Peyer's patch (tissue), 4 donors: ENCODE results near the gene ABI2. TPM values are rescaled to one million over a fixed set of nuclear protein-coding genes. Genes with fewer than 3 reads are reported as not detected.
"Not testable (repeated sequence)": the region's sequence is repeated elsewhere in the genome, so short reads cannot be mapped to it uniquely, and the experiment has no call there.

Source experiments
- DNase-seq, 3 donors: peaks; one replicate each; pipeline ENCODE4 v3.0.0-alpha.2; 2017 to 2019
- H3K27ac ChIP-seq, 4 donors: fragments of 200-600 bp; sonication (generic); one replicate each; pipeline ENCODE4 v1.5.1; 2016 to 2019
- H3K27me3 ChIP-seq, 2 donors: fragments of 200-600 bp; sonication (generic); one replicate each; pipeline ENCODE4 v1.5.1; 2019
- H3K36me3 ChIP-seq, 3 donors: fragments of 200-600 bp; sonication (generic); one replicate each; pipeline ENCODE4 v1.5.1; 2016 to 2019
- H3K4me1 ChIP-seq, 4 donors: fragments of 200-600 bp; sonication (generic); one replicate each; pipeline ENCODE4 v1.5.1; 2016 to 2019
- H3K4me3 ChIP-seq, 4 donors: fragments of 200-600 bp; sonication (generic); 1 replicate in 3 of 4; 2 replicates in 1 of 4; pipeline ENCODE4 v1.5.1; 2016 to 2019; ENCODE audit warnings: mild to moderate bottlenecking in 1 of 4
- H3K9me3 ChIP-seq, 4 donors: fragments of 200-600 bp; sonication (generic); one replicate each; pipeline ENCODE4 v1.5.1; 2016 to 2019; ENCODE audit warnings: mild to moderate bottlenecking in 1 of 4
- CTCF ChIP-seq, 6 experiments: fragments of 450-650 bp in 4 of 6; fragments of 200-600 bp in 2 of 6; sonication (generic) in 1 of 6; IDR thresholded peaks; one replicate each; pipeline ENCODE4 v1.5.1; 2017 to 2019; ENCODE audit warnings: antibody characterized with exemption in 6 of 6, mild to moderate bottlenecking in 3 of 6, moderate library complexity in 1 of 6
- POLR2A ChIP-seq, 2 donors: fragments of 450-650 bp; IDR thresholded peaks; one replicate each; pipeline ENCODE4 v1.5.1; 2017; ENCODE audit warnings: antibody characterized with exemption in 2 of 2, mild to moderate bottlenecking in 2 of 2, moderate library complexity in 2 of 2
- total RNA-seq, 4 donors: library from RNA; depleted of rRNA; stranded (reverse); fragments of >200 nt; gene quantifications; one replicate each; pipeline ENCODE4 v1.1.0, GENCODE V29; 2016

ABI2 gene
- total RNA-seq, 4 donors from 2014 or later = 7.7 to 26.4 (median 13.2) TPM

GRCh38 chr2:203330434-203330833 is 2.2 kb downstream of the ABI2 start:
- no peak for DNase-seq
- H3K9me3 ChIP-seq = no peaks in the 10 kb centered on the region
- H3K27me3 ChIP-seq = no peaks in the 10 kb centered on the region
- no peaks in the 10 kb centered on the region for H3K36me3 ChIP-seq
- no peak overlapping the region for H3K4me3 ChIP-seq
- H3K4me1 ChIP-seq = peaks cover 0 to 18% (median 0%) of the 10 kb centered on the region in 4 donors
- H3K27ac ChIP-seq = no peak overlapping the region
- no peak for TF ChIP-seq CTCF (IDR thresholded peaks at IDR 0.05)
- TF ChIP-seq POLR2A (IDR thresholded peaks at IDR 0.05) = no peak

GRCh38 chr2:203338322-203338721 is 10.1 kb downstream of the ABI2 start:
- H3K4me3 ChIP-seq = no peak overlapping the region
- no peaks in the 10 kb centered on the region for H3K4me1 ChIP-seq
- no peaks in the 10 kb centered on the region for H3K27me3 ChIP-seq
- TF ChIP-seq POLR2A (IDR thresholded peaks at IDR 0.05) (no peak), CTCF (IDR thresholded peaks at IDR 0.05) (no peak)
- no peak for DNase-seq
- H3K9me3 ChIP-seq = no peaks in the 10 kb centered on the region
- no peak overlapping the region for H3K27ac ChIP-seq
- no peaks in the 10 kb centered on the region for H3K36me3 ChIP-seq

GRCh38 chr2:203340791-203341487 is 12.7 kb downstream of the ABI2 start:
- no peak for DNase-seq
- Histone ChIP-seq H3K9me3 (no peaks in the 10 kb centered on the region), H3K36me3 (peaks cover 0 to 2% (median 0%) of the 10 kb centered on the region in 3 donors), H3K4me3 (no peak overlapping the region), H3K27me3 (no peaks in the 10 kb centered on the region), H3K4me1 (no peaks in the 10 kb centered on the region), H3K27ac (no peak overlapping the region)
- TF ChIP-seq CTCF (IDR thresholded peaks at IDR 0.05) (no peak), POLR2A (IDR thresholded peaks at IDR 0.05) (no peak)

- H3K27ac ChIP-seq = no peak overlapping the region
- no peaks in the 10 kb centered on the region for H3K4me1 ChIP-seq
- no peaks in the 10 kb centered on the region for H3K27me3 ChIP-seq
- no peak for TF ChIP-seq POLR2A (IDR thresholded peaks at IDR 0.05)
- no peak for TF ChIP-seq CTCF (IDR thresholded peaks at IDR 0.05)
- no peak overlapping the region for H3K4me3 ChIP-seq
- H3K9me3 ChIP-seq = no peaks in the 10 kb centered on the region
- H3K36me3 ChIP-seq = peaks cover 0 to 2% (median 0%) of the 10 kb centered on the region in 3 donors
- DNase-seq = no peak
Observed at GRCh38 chr2:203341741-203342310, 13.6 kb downstream of the ABI2 start.

GRCh38 chr2:203342374-203342773 is 14.2 kb downstream of the ABI2 start:
- H3K27ac ChIP-seq, H3K4me3 ChIP-seq, H3K27me3 ChIP-seq, H3K9me3 ChIP-seq, DNase-seq, H3K4me1 ChIP-seq, H3K36me3 ChIP-seq: not testable (repeated sequence)

- H3K4me3 ChIP-seq = no peak overlapping the region
- H3K9me3 ChIP-seq = no peaks in the 10 kb centered on the region
- no peak for DNase-seq
- TF ChIP-seq POLR2A (IDR thresholded peaks at IDR 0.05) = no peak
- TF ChIP-seq CTCF (IDR thresholded peaks at IDR 0.05) = no peak
- no peaks in the 10 kb centered on the region for H3K4me1 ChIP-seq
- no peak overlapping the region for H3K27ac ChIP-seq
- peaks cover 0 to 2% (median 0%) of the 10 kb centered on the region in 3 donors for H3K36me3 ChIP-seq
- no peaks in the 10 kb centered on the region for H3K27me3 ChIP-seq
Observed at GRCh38 chr2:203344667-203345066, 16.5 kb downstream of the ABI2 start.
